DOHH2 (cell line): ENCODE measurements around the gene UNC119B.

Source experiments
- EZH2phosphoT487 ChIP-seq: fragments of 200-600 bp; sonication (generic); IDR thresholded peaks from 2 replicates; pipeline ENCODE4 v1.6.1; 2017; ENCODE audit warnings: borderline replicate concordance, mild to moderate bottlenecking, antibody characterized with exemption, low read length, moderate library complexity, mixed read lengths
- TF ChIP-seq, protein P1 (sequence below): fragments of 200-600 bp; sonication (generic); IDR thresholded peaks from one replicate; pipeline ENCODE4 v1.5.1; 2014; ENCODE audit warnings: antibody characterized with exemption, mild to moderate bottlenecking, low read depth, low read length; ENCODE audit not compliant: poor library complexity, severe bottlenecking

- TF ChIP-seq, protein P1, sequence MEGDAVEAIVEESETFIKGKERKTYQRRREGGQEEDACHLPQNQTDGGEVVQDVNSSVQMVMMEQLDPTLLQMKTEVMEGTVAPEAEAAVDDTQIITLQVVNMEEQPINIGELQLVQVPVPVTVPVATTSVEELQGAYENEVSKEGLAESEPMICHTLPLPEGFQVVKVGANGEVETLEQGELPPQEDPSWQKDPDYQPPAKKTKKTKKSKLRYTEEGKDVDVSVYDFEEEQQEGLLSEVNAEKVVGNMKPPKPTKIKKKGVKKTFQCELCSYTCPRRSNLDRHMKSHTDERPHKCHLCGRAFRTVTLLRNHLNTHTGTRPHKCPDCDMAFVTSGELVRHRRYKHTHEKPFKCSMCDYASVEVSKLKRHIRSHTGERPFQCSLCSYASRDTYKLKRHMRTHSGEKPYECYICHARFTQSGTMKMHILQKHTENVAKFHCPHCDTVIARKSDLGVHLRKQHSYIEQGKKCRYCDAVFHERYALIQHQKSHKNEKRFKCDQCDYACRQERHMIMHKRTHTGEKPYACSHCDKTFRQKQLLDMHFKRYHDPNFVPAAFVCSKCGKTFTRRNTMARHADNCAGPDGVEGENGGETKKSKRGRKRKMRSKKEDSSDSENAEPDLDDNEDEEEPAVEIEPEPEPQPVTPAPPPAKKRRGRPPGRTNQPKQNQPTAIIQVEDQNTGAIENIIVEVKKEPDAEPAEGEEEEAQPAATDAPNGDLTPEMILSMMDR: no peak
- TF ChIP-seq EZH2phosphoT487: no peak
Measured at GRCh38 chr12:120693848-120694247, 16.4 kb upstream of the UNC119B start.
